Neural progenitor cell (in vitro differentiated cells): ENCODE results near the gene WASHC4.

Source experiments
- EZH2 ChIP-seq: fragments of 200-600 bp; sonication (generic); IDR thresholded peaks from 2 replicates; pipeline ENCODE4 v1.6.1; 2017; ENCODE audit warnings: antibody characterized with exemption, mild to moderate bottlenecking, moderate library complexity
- EZH2phosphoT487 ChIP-seq: fragments of 200-600 bp; sonication (generic); IDR thresholded peaks from 2 replicates; pipeline ENCODE4 v1.6.1; 2017; ENCODE audit warnings: antibody characterized with exemption
- TF ChIP-seq, protein P1 (sequence below): fragments of 200-600 bp; sonication (generic); IDR thresholded peaks from 2 replicates; pipeline ENCODE4 v1.5.1; 2017; ENCODE audit warnings: antibody characterized with exemption, mild to moderate bottlenecking

DNA sequence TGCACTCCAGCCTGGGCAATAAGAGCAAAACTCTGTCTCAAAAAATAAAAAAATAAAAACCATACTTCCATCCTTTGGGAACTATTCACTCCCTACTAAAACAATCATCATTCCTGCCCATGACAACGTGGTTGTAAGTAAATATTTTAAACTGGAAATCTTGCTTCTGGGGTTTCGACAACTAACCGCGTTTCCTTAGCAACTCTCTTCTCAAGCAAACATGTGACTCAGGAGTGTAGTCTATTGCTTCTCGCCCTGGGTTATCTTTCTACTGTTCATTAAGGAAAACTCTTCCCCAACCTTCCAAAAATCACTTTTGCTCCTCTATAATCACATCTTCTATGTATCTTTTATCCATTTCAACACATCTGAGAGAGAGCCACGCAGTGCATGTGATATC lies 106.6 kb downstream of the WASHC4 start:
- TF ChIP-seq, protein P1, sequence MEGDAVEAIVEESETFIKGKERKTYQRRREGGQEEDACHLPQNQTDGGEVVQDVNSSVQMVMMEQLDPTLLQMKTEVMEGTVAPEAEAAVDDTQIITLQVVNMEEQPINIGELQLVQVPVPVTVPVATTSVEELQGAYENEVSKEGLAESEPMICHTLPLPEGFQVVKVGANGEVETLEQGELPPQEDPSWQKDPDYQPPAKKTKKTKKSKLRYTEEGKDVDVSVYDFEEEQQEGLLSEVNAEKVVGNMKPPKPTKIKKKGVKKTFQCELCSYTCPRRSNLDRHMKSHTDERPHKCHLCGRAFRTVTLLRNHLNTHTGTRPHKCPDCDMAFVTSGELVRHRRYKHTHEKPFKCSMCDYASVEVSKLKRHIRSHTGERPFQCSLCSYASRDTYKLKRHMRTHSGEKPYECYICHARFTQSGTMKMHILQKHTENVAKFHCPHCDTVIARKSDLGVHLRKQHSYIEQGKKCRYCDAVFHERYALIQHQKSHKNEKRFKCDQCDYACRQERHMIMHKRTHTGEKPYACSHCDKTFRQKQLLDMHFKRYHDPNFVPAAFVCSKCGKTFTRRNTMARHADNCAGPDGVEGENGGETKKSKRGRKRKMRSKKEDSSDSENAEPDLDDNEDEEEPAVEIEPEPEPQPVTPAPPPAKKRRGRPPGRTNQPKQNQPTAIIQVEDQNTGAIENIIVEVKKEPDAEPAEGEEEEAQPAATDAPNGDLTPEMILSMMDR, result no peak
- no peak for TF ChIP-seq EZH2phosphoT487
- no peak for TF ChIP-seq EZH2
